Right lobe of liver (tissue), 6 donors: Measurements from ENCODE around the gene KCTD20. TPM values are rescaled to one million over a fixed set of nuclear protein-coding genes. Genes with fewer than 3 reads are reported as not detected.
A peak's percentile ranks its signal among the peaks of the same experiment; 100 is the strongest.
"Not testable (repeated sequence)": the region's sequence is repeated elsewhere in the genome, so short reads cannot be mapped to it uniquely, and the experiment has no call there.

Source experiments
- ATAC-seq, 4 donors: fragments of 200-7000 bp; cut with Tn5 transposase; one replicate each; pipeline ENCODE4 v1.9.1; 2020; ENCODE audit warnings: mild to moderate bottlenecking in 4 of 4, moderate library complexity in 4 of 4
- DNase-seq, 3 donors: peaks; one replicate each; pipeline ENCODE4 v3.0.0-alpha.2; 2020
- H3K27ac ChIP-seq, 3 donors: fragments of 200-600 bp; one replicate each; pipeline ENCODE4 v1.8.0; 2022
- H3K27me3 ChIP-seq, 2 donors: fragments of 200-600 bp; one replicate each; pipeline ENCODE4 v1.8.0; 2022
- H3K36me3 ChIP-seq, 4 donors: fragments of 200-600 bp; sonication (generic) in 1 of 4; one replicate each; pipeline versions ENCODE4 v1.5.1 to v1.8.0; 2017 to 2022; ENCODE audit warnings: control low read depth in 1 of 4
- H3K4me1 ChIP-seq, 4 donors: fragments of 200-600 bp; sonication (generic) in 1 of 4; one replicate each; pipeline versions ENCODE4 v1.5.1 to v1.8.0; 2017 to 2022; ENCODE audit warnings: control low read depth in 1 of 4
- H3K4me3 ChIP-seq, 3 donors: fragments of 200-600 bp; one replicate each; pipeline ENCODE4 v1.8.0; 2022
- H3K9me3 ChIP-seq, 4 donors: fragments of 200-600 bp; sonication (generic) in 1 of 4; one replicate each; pipeline versions ENCODE4 v1.5.1 to v1.8.0; 2017 to 2022; ENCODE audit warnings: control low read depth in 1 of 4
- CTCF ChIP-seq, 4 donors: fragments of 200-600 bp in 3 of 4; fragments of 450-650 bp in 1 of 4; IDR thresholded peaks; one replicate each; pipeline versions ENCODE4 v1.5.1 to v1.8.0; 2016 to 2022; ENCODE audit warnings: antibody characterized with exemption in 4 of 4, mild to moderate bottlenecking in 2 of 4
- POLR2A ChIP-seq: fragments of 450-650 bp; IDR thresholded peaks from one replicate; pipeline ENCODE4 v1.6.1; 2017; ENCODE audit warnings: antibody characterized with exemption, mild to moderate bottlenecking
- WGBS: methylation state at CpG from one replicate; pipeline ENCODE4 v1.1.6; 2018; ENCODE audit warnings: low coverage, low lambda C conversion rate; ENCODE audit not compliant: insufficient coverage; ENCODE audit errors: missing lambda C conversion rate; 5-methylcytosine and 5-hydroxymethylcytosine counted together
- intact Hi-C, 2 donors: fragments of 100-400 bp; cut with DNase I; formaldehyde crosslinking; loops; one replicate each; pipeline versions ENCODE4 v1.11.2 to v1.14.1; 2022
- total RNA-seq, 6 experiments: library from RNA; depleted of rRNA in 2 of 6; stranded (reverse); fragments of >200 nt in 2 of 6; fragmentation: NEBNext Ultra II Directional in 3 of 6; extraction: Animal tissue kit (Norgen Biotek cat#: 25700) in 3 of 6; gene quantifications; one replicate each; pipeline versions ENCODE4 v1.1.0 to v1.2.4, GENCODE V29; 2016 to 2023
- donor health status: DM: no; HTN: yes; CAD: no.
- donor health status: DM: no; HTN: no; CAD: no.
- donor health status: DM: no; HTN: no; CAD: no.
- donor health status: DM: no; HTN: yes; CAD: no.
- donor health status: DM: no; HTN: yes; CAD: no.

KCTD20 gene
- total RNA-seq, 6 experiments from 2014 or later = 24.8 to 48.8 (median 33.5) TPM

DNA sequence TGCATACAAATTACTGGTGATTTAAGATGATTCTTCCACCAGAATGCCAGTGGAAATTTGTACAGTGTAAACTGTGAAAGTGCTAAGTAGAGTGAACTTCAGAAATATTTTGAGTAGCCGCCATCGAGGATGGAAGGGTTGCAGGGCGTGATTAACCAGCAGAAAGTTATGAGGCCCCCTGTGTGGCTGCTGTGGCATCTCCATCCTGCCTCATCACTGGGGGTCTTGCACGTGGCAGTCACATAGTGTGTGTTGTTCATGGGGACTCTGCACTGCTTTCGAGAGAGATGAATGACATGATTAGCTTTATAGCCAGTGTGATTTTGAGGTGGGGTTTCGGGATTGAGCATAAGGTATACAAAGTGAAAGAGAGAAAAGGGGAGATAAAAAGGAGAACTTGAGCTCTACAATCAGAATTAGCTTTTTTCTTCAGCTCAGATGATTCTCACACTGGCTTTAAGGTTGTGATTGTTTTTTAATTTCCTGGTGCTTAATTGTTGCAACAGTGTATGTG, 26.4 kb downstream of the KCTD20 start:
- no peak for ATAC-seq
- Histone ChIP-seq H3K27me3 (no peaks in the 10 kb centered on the region), H3K4me1 (no peaks in the 10 kb centered on the region), H3K36me3 (peaks cover 0 to 21% (median 6%) of the 10 kb centered on the region in 4 donors), H3K4me3 (no peak overlapping the region), H3K27ac (no peak overlapping the region), H3K9me3 (no peaks in the 10 kb centered on the region)
- DNase-seq = no peak
- intact Hi-C loops = no loop called here
- TF ChIP-seq CTCF (IDR thresholded peaks at IDR 0.05) = no peak
- no peak for TF ChIP-seq POLR2A
- WGBS = 60% methylated on average over 6 of the region's 6 CpGs

DNA sequence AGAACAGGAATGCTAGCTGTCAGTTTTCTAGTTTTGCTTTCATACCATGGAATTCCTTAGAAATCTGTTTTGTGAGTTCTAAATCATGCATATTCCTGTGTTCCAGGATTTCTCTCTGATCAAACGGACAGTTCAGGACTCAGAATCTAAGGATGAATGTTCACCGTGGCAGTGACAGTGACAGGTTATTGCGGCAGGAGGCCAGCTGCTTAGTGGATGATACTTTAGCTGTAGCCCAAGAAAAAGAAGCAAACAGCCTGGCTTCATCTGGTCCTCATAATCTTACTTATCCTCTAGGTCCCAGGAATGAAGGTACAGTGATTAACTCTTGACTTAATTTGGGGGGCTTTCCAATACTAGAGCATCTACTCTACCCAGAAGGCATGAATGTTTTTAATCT, 27.1 kb downstream of the KCTD20 start:
- TF ChIP-seq POLR2A (no peak), CTCF (IDR thresholded peaks at IDR 0.05) (no peak)
- DNase-seq (no peak), ATAC-seq (no peak)
- no peaks in the 10 kb centered on the region for H3K27me3 ChIP-seq
- no peak overlapping the region for H3K4me3 ChIP-seq
- 87% methylated on average over 3 of the region's 3 CpGs for WGBS
- no peaks in the 10 kb centered on the region for H3K9me3 ChIP-seq
- no peak overlapping the region for H3K27ac ChIP-seq
- peaks cover 0 to 26% (median 8%) of the 10 kb centered on the region in 4 donors for H3K36me3 ChIP-seq
- intact Hi-C loops = no loop called here
- no peaks in the 10 kb centered on the region for H3K4me1 ChIP-seq

- WGBS = 80% methylated on average over 1 of the region's 2 CpGs
- intact Hi-C loops = no loop called here
Measured at GRCh38 chr6:36478051-36478526, 35.3 kb downstream of the KCTD20 start.

DNA sequence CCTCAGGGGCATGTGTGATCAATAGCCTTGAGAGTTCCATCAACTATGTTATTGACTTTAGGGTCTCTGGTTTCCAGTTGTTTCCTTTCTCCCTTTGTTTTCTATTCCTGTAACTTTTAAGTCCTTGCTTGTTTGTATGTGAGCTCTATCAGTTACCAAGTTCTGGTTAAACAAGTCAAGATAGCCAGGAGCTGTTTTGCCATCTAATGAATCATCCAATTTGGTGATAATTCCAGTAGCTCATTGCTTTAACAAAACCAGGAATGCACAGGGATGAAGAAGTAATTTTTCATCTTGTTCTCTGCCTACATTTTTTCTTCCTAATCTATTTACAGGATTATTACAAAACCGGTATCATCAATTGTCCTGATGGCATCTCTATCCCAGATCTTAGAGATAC, 36.5 kb downstream of the KCTD20 start:
- Histone ChIP-seq H3K9me3 (no peaks in the 10 kb centered on the region), H3K4me3 (no peak overlapping the region), H3K4me1 (no peaks in the 10 kb centered on the region), H3K27me3 (no peaks in the 10 kb centered on the region), H3K36me3 (peaks cover 0 to 38% (median 16%) of the 10 kb centered on the region in 4 donors), H3K27ac (no peak overlapping the region)
- no peak for DNase-seq
- no peak for ATAC-seq
- TF ChIP-seq POLR2A (no peak), CTCF (IDR thresholded peaks at IDR 0.05) (no peak)
- 80% methylated on average over 1 of the region's 1 CpG for WGBS
- intact Hi-C loops = no loop called here

More at GRCh38 chr6:36478051-36478526, 35.3 kb downstream of the KCTD20 start:
- DNase-seq (no peak), ATAC-seq (peak; percentile 17 to 51 (median 46))
- TF ChIP-seq POLR2A (no peak), CTCF (IDR thresholded peaks at IDR 0.05) (no peak)
- no peaks in the 10 kb centered on the region for H3K9me3 ChIP-seq
- H3K27me3 ChIP-seq = no peaks in the 10 kb centered on the region
- H3K36me3 ChIP-seq = peaks cover 0 to 36% (median 17%) of the 10 kb centered on the region in 4 donors
- no peak overlapping the region for H3K27ac ChIP-seq
- H3K4me1 ChIP-seq = no peaks in the 10 kb centered on the region
- H3K4me3 ChIP-seq = no peak overlapping the region

DNA sequence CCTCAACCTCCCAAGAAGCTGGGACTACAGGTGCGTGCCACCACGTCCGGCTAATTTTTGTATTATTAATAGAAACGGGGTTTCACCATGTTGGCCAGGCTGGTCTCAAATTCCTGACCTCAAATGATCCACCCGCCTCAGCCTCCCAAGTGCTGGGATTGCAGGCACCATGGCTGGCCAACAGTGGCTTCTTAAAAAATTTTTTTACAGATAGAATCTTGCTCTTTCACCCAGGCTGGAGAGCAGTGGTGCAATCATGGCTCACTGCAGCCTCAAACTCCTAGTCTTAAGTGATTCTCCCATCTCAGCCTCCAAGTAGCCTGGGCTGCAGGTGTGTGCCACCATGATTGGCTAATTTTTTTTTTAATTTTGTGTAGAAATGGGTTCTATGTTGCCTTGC, 40.5 kb downstream of the KCTD20 start:
- intact Hi-C loops = loop anchor here in 1 of 2 donors (10.0 kb wide), 1 partner anchor 91 kb away; no protein-coding TSS in a partner anchor
- H3K27me3 ChIP-seq, H3K9me3 ChIP-seq, ATAC-seq, H3K4me3 ChIP-seq, H3K27ac ChIP-seq, H3K4me1 ChIP-seq, DNase-seq: not testable (repeated sequence)
- 95% methylated on average over 4 of the region's 5 CpGs for WGBS
- peaks cover 0 to 59% (median 20%) of the 10 kb centered on the region in 4 donors for H3K36me3 ChIP-seq
